WTC11 (cell line): Measurements from ENCODE around the gene RSBN1L. TPM values are rescaled to one million over a fixed set of nuclear protein-coding genes. Genes with fewer than 3 reads are reported as not detected.

Experiments
- ATAC-seq: fragments of 200-7000 bp; cut with Tn5 transposase; 2 replicates; pipeline ENCODE4 v1.10.0; 2021; ENCODE audit warnings: mild to moderate bottlenecking, moderate library complexity
- CTCF ChIA-PET: fragments of 300-600 bp; sonication (Branson Sonifier 250); formaldehyde crosslinking; loops from one replicate; lab custom pipeline; 2021; ENCODE audit warnings: antibody characterized with exemption; lab: Charles Lee
- POLR2A ChIA-PET: fragments of 350-600 bp; sonication (Branson Sonifier 250); formaldehyde crosslinking; loops from one replicate; lab custom pipeline; 2021; ENCODE audit warnings: antibody characterized with exemption; lab: Charles Lee
- DNase-seq: peaks from one replicate; pipeline ENCODE4 v3.0.0; 2021; ENCODE audit warnings: low spot score
- H3K27ac Mint-ChIP-seq: 2 replicates; pipeline ENCODE4 v1.8.0; 2021; ENCODE audit warnings: mixed read lengths
- H3K27me3 Mint-ChIP-seq: 2 replicates; pipeline ENCODE4 v1.8.0; 2021; ENCODE audit warnings: low read depth, mild to moderate bottlenecking, moderate library complexity, mixed read lengths
- H3K36me3 Mint-ChIP-seq: 2 replicates; pipeline ENCODE4 v1.8.0; 2021; ENCODE audit warnings: mixed read lengths
- H3K4me1 Mint-ChIP-seq: 2 replicates; pipeline ENCODE4 v1.8.0; 2022; ENCODE audit warnings: mixed read lengths
- H3K4me3 Mint-ChIP-seq: 2 replicates; pipeline ENCODE4 v1.8.0; 2021; ENCODE audit warnings: mild to moderate bottlenecking, moderate library complexity, mixed read lengths
- H3K9me3 Mint-ChIP-seq: 2 replicates; pipeline ENCODE4 v1.8.0; 2021; ENCODE audit warnings: mixed read lengths
- EMX1 ChIP-seq: fragments of 250-450 bp; sonication (Bioruptor Pico); IDR thresholded peaks from 2 replicates; pipeline ENCODE4 v1.8.0; 2021; ENCODE audit warnings: mild to moderate bottlenecking
- GABPB1 ChIP-seq: sonication (generic); formaldehyde crosslinking; IDR thresholded peaks from 2 replicates; pipeline ENCODE4 v1.8.1; 2023; ENCODE audit warnings: mild to moderate bottlenecking, missing genetic modification reagents
- GTF2I ChIP-seq: fragments of 250-450 bp; sonication (Bioruptor Pico); conservative IDR thresholded peaks from 2 replicates; pipeline ENCODE4 v1.4.0; 2021; ENCODE audit warnings: mild to moderate bottlenecking
- HMGA2 ChIP-seq: fragments of 250-450 bp; sonication (Bioruptor Pico); IDR thresholded peaks from 2 replicates; pipeline ENCODE4 v1.4.0; 2021; ENCODE audit warnings: mild to moderate bottlenecking, moderate library complexity
- KAT7 ChIP-seq: sonication (generic); formaldehyde crosslinking; IDR thresholded peaks from 2 replicates; pipeline ENCODE4 v1.8.1; 2023; ENCODE audit warnings: missing genetic modification reagents, mild to moderate bottlenecking, borderline replicate concordance
- NR2C2 ChIP-seq: sonication (generic); formaldehyde crosslinking; IDR thresholded peaks from 2 replicates; pipeline ENCODE4 v1.8.0; 2022; ENCODE audit warnings: mild to moderate bottlenecking, missing genetic modification reagents
- NR3C1 ChIP-seq: sonication (generic); formaldehyde crosslinking; conservative IDR thresholded peaks from 2 replicates; pipeline ENCODE4 v1.8.1; 2023; ENCODE audit warnings: low read depth, mild to moderate bottlenecking, missing genetic modification reagents
- PRRX2 ChIP-seq: fragments of 250-450 bp; sonication (Bioruptor Pico); IDR thresholded peaks from 2 replicates; pipeline ENCODE4 v1.8.0; 2021; ENCODE audit warnings: mild to moderate bottlenecking
- SP1 ChIP-seq: sonication (generic); formaldehyde crosslinking; conservative IDR thresholded peaks from 2 replicates; pipeline ENCODE4 v1.8.1; 2022; ENCODE audit warnings: missing genetic modification reagents
- TCF7 ChIP-seq: sonication (generic); formaldehyde crosslinking; IDR thresholded peaks from 2 replicates; pipeline ENCODE4 v1.8.0; 2022; ENCODE audit warnings: mild to moderate bottlenecking, low read depth, missing genetic modification reagents, moderate library complexity
- TEAD4 ChIP-seq: sonication (generic); formaldehyde crosslinking; IDR thresholded peaks from 2 replicates; pipeline ENCODE4 v1.8.0; 2022; ENCODE audit warnings: mild to moderate bottlenecking, missing genetic modification reagents
- ZBTB21 ChIP-seq: sonication (generic); formaldehyde crosslinking; IDR thresholded peaks from 2 replicates; pipeline ENCODE4 v1.8.1; 2023; ENCODE audit warnings: mild to moderate bottlenecking, missing genetic modification reagents, borderline replicate concordance
- ZNF219 ChIP-seq: sonication (generic); formaldehyde crosslinking; IDR thresholded peaks from 2 replicates; pipeline ENCODE4 v1.8.0; 2023; ENCODE audit warnings: missing genetic modification reagents, mild to moderate bottlenecking, borderline replicate concordance
- ZNF263 ChIP-seq: sonication (generic); formaldehyde crosslinking; IDR thresholded peaks from 2 replicates; pipeline ENCODE4 v1.8.1; 2022; ENCODE audit warnings: low read depth, mild to moderate bottlenecking, moderate library complexity, missing genetic modification reagents
- ZNF317 ChIP-seq: sonication (generic); formaldehyde crosslinking; IDR thresholded peaks from 2 replicates; pipeline ENCODE4 v1.8.1; 2023; ENCODE audit warnings: low read depth, mild to moderate bottlenecking, moderate library complexity, missing genetic modification reagents, borderline replicate concordance
- ZNF396 ChIP-seq: fragments of 250-450 bp; sonication (Bioruptor Pico); IDR thresholded peaks from 2 replicates; pipeline ENCODE4 v1.8.0; 2021; ENCODE audit warnings: mild to moderate bottlenecking, moderate library complexity, borderline replicate concordance
- ZNF416 ChIP-seq: fragments of 250-450 bp; sonication (Bioruptor Pico); IDR thresholded peaks from 2 replicates; pipeline ENCODE4 v1.9.0; 2021; ENCODE audit warnings: mild to moderate bottlenecking, inconsistent platforms
- ZNF671 ChIP-seq: fragments of 250-450 bp; sonication (Bioruptor Pico); IDR thresholded peaks from 2 replicates; pipeline ENCODE4 v1.8.0; 2021; ENCODE audit warnings: mild to moderate bottlenecking
- total RNA-seq: library from RNA; stranded (reverse); gene quantifications from 3 replicates; pipeline ENCODE4 v1.2.3, GENCODE V29; 2021
- TF ChIP-seq, protein P1 (sequence below): sonication (generic); formaldehyde crosslinking; IDR thresholded peaks from 2 replicates; pipeline ENCODE4 v1.8.0; 2022; ENCODE audit warnings: mild to moderate bottlenecking, missing genetic modification reagents
- TF ChIP-seq, protein P2 (sequence below): sonication (generic); formaldehyde crosslinking; IDR thresholded peaks from 2 replicates; pipeline ENCODE4 v1.8.1; 2023; ENCODE audit warnings: mild to moderate bottlenecking, moderate library complexity, missing genetic modification reagents
- TF ChIP-seq, protein P3 (sequence below): sonication (generic); formaldehyde crosslinking; IDR thresholded peaks from 2 replicates; pipeline ENCODE4 v1.8.1; 2023; ENCODE audit warnings: mild to moderate bottlenecking, missing genetic modification reagents, borderline replicate concordance
- TF ChIP-seq, protein P4 (sequence below): sonication (generic); formaldehyde crosslinking; IDR thresholded peaks from 2 replicates; pipeline ENCODE4 v1.8.0; 2023; ENCODE audit warnings: missing genetic modification reagents
- TF ChIP-seq, protein P5 (sequence below): sonication (generic); formaldehyde crosslinking; IDR thresholded peaks from 2 replicates; pipeline ENCODE4 v1.8.1; 2022; ENCODE audit warnings: missing genetic modification reagents, borderline replicate concordance
- TF ChIP-seq, protein P6 (sequence below): sonication (generic); formaldehyde crosslinking; IDR thresholded peaks from 2 replicates; pipeline ENCODE4 v1.8.0; 2022; ENCODE audit warnings: mild to moderate bottlenecking, missing genetic modification reagents

Gene RSBN1L
- total RNA-seq, 1 experiment from 2014 or later, result 16.8 TPM

DNA sequence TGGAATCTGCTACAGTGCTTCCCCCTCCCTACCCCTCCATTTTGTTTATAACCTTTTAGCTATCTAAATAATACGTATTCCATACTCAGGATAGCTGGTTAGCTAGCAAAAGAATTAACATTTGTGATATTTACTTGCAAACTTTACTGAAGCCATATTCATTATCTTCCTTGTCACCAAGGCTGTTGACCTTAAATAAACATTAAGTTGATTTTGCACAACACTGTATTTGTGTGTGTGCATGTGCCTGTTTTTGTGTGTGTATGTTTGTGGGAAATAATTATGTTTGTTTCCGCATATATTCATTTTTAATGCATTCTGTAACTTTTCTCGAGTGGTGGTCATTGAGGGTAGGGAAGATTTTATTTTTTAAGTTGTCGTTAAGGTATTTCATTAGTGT, 86.1 kb downstream of the RSBN1L start (continued):
- TF ChIP-seq ZNF671 (CRISPR knock-in tag) (no peak), SP1 (CRISPR knock-in tag) (no peak), ZBTB21 (CRISPR knock-in tag) (no peak), ZNF396 (CRISPR knock-in tag) (no peak)
- TF ChIP-seq, protein P1, sequence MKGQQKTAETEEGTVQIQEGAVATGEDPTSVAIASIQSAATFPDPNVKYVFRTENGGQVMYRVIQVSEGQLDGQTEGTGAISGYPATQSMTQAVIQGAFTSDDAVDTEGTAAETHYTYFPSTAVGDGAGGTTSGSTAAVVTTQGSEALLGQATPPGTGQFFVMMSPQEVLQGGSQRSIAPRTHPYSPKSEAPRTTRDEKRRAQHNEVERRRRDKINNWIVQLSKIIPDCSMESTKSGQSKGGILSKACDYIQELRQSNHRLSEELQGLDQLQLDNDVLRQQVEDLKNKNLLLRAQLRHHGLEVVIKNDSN (CRISPR knock-in tag), result no peak

DNA sequence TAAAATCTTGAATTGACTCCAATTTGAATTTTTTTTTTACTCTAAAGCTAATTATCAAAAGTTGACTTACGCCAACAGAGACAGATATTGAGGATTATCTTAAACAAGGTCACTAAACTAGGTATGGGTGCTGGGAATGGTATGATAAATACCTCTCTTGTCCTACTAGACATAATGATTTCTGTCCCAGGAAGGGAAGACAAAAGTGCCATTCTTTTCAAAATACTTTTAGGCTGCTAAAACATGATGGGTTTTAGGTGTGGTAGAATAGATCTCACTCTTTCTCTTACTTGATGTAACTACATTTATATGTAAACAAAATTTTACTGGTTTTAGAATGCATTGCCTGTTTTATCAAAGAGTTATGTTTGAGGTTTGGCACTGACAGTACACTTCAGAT, 86.9 kb downstream of the RSBN1L start:
- H3K9me3 Mint-ChIP-seq, result no peaks in the 10 kb centered on the region
- CTCF ChIA-PET, result no interaction called here
- TF ChIP-seq NR3C1 (CRISPR knock-in tag) (no peak), NR2C2 (CRISPR knock-in tag) (no peak), PRRX2 (CRISPR knock-in tag) (no peak), ZBTB21 (CRISPR knock-in tag) (no peak), TEAD4 (CRISPR knock-in tag) (no peak), GABPB1 (CRISPR knock-in tag) (no peak), GTF2I (CRISPR knock-in tag) (no peak), ZNF317 (CRISPR knock-in tag) (no peak)
- TF ChIP-seq, protein P2, sequence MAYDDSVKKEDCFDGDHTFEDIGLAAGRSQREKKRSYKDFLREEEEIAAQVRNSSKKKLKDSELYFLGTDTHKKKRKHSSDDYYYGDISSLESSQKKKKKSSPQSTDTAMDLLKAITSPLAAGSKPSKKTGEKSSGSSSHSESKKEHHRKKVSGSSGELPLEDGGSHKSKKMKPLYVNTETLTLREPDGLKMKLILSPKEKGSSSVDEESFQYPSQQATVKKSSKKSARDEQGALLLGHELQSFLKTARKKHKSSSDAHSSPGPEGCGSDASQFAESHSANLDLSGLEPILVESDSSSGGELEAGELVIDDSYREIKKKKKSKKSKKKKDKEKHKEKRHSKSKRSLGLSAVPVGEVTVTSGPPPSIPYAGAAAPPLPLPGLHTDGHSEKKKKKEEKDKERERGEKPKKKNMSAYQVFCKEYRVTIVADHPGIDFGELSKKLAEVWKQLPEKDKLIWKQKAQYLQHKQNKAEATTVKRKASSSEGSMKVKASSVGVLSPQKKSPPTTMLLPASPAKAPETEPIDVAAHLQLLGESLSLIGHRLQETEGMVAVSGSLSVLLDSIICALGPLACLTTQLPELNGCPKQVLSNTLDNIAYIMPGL (CRISPR knock-in tag), result no peak
- TF ChIP-seq, all 79 proteins: peak for 0
- Mint-ChIP-seq H3K27ac (no peak overlapping the region), H3K27me3 (no peaks in the 10 kb centered on the region), H3K4me1 (no peaks in the 10 kb centered on the region; the same call in 1 of the 2 replicates), H3K4me3 (no peak overlapping the region), H3K36me3 (peaks cover 14% of the 10 kb centered on the region)
- DNase-seq (no peak), ATAC-seq (no peak)
- POLR2A ChIA-PET, result no interaction called here

DNA sequence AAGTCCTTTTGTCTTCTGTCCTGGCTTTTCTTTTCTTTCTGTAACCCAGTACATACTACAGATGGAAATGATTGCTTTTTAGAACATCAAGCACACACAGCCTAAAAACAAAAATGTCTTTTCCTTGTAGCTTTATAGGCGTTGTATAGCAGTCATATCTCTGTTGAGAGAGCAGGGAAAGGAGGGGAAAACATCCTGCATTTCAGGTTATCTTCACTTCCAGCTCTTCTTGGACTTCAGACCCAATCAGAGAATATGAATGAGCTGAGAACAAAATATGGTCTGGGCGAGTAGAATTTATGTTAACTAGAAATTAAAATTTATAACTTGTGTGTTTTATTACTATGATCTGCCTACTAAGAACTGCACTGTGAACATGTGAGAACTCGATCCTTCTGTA, 87.3 kb downstream of the RSBN1L start:
- no peaks in the 10 kb centered on the region; the same call in 1 of the 2 replicates for H3K4me1 Mint-ChIP-seq
- H3K27ac Mint-ChIP-seq, result no peak overlapping the region
- POLR2A ChIA-PET, result interaction anchor here (0.6 kb wide), 1 partner anchor 9 kb away, joined by 5 read pairs; no protein-coding TSS in a partner anchor
- H3K36me3 Mint-ChIP-seq, result peaks cover 9% of the 10 kb centered on the region
- no peak overlapping the region for H3K4me3 Mint-ChIP-seq
- no peaks in the 10 kb centered on the region for H3K9me3 Mint-ChIP-seq
- no peak for ATAC-seq
- no peaks in the 10 kb centered on the region for H3K27me3 Mint-ChIP-seq
- no peak for DNase-seq
- CTCF ChIA-PET, result no interaction called here
- TF ChIP-seq HMGA2 (no peak), SP1 (CRISPR knock-in tag) (no peak), EMX1 (no peak), ZNF416 (CRISPR knock-in tag) (no peak), ZNF263 (CRISPR knock-in tag) (no peak), KAT7 (CRISPR knock-in tag) (no peak), TCF7 (no peak), ZNF219 (CRISPR knock-in tag) (no peak)
- TF ChIP-seq, protein P3, sequence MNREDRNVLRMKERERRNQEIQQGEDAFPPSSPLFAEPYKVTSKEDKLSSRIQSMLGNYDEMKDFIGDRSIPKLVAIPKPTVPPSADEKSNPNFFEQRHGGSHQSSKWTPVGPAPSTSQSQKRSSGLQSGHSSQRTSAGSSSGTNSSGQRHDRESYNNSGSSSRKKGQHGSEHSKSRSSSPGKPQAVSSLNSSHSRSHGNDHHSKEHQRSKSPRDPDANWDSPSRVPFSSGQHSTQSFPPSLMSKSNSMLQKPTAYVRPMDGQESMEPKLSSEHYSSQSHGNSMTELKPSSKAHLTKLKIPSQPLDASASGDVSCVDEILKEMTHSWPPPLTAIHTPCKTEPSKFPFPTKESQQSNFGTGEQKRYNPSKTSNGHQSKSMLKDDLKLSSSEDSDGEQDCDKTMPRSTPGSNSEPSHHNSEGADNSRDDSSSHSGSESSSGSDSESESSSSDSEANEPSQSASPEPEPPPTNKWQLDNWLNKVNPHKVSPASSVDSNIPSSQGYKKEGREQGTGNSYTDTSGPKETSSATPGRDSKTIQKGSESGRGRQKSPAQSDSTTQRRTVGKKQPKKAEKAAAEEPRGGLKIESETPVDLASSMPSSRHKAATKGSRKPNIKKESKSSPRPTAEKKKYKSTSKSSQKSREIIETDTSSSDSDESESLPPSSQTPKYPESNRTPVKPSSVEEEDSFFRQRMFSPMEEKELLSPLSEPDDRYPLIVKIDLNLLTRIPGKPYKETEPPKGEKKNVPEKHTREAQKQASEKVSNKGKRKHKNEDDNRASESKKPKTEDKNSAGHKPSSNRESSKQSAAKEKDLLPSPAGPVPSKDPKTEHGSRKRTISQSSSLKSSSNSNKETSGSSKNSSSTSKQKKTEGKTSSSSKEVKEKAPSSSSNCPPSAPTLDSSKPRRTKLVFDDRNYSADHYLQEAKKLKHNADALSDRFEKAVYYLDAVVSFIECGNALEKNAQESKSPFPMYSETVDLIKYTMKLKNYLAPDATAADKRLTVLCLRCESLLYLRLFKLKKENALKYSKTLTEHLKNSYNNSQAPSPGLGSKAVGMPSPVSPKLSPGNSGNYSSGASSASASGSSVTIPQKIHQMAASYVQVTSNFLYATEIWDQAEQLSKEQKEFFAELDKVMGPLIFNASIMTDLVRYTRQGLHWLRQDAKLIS (CRISPR knock-in tag), result no peak
- TF ChIP-seq, protein P4, sequence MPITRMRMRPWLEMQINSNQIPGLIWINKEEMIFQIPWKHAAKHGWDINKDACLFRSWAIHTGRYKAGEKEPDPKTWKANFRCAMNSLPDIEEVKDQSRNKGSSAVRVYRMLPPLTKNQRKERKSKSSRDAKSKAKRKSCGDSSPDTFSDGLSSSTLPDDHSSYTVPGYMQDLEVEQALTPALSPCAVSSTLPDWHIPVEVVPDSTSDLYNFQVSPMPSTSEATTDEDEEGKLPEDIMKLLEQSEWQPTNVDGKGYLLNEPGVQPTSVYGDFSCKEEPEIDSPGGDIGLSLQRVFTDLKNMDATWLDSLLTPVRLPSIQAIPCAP (CRISPR knock-in tag), result no peak
- TF ChIP-seq, protein P5, sequence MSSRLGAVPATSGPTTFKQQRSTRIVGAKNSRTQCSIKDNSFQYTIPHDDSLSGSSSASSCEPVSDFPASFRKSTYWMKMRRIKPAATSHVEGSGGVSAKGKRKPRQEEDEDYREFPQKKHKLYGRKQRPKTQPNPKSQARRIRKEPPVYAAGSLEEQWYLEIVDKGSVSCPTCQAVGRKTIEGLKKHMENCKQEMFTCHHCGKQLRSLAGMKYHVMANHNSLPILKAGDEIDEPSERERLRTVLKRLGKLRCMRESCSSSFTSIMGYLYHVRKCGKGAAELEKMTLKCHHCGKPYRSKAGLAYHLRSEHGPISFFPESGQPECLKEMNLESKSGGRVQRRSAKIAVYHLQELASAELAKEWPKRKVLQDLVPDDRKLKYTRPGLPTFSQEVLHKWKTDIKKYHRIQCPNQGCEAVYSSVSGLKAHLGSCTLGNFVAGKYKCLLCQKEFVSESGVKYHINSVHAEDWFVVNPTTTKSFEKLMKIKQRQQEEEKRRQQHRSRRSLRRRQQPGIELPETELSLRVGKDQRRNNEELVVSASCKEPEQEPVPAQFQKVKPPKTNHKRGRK (CRISPR knock-in tag), result no peak
- TF ChIP-seq, protein P6, sequence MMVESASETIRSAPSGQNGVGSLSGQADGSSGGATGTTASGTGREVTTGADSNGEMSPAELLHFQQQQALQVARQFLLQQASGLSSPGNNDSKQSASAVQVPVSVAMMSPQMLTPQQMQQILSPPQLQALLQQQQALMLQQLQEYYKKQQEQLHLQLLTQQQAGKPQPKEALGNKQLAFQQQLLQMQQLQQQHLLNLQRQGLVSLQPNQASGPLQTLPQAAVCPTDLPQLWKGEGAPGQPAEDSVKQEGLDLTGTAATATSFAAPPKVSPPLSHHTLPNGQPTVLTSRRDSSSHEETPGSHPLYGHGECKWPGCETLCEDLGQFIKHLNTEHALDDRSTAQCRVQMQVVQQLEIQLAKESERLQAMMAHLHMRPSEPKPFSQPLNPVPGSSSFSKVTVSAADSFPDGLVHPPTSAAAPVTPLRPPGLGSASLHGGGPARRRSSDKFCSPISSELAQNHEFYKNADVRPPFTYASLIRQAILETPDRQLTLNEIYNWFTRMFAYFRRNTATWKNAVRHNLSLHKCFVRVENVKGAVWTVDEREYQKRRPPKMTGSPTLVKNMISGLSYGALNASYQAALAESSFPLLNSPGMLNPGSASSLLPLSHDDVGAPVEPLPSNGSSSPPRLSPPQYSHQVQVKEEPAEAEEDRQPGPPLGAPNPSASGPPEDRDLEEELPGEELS (CRISPR knock-in tag), result no peak
